ENCODE measurements around the gene ETV4. TPM values are rescaled to one million over a fixed set of nuclear protein-coding genes. Genes with fewer than 3 reads are reported as not detected.

The ETV4 gene
- total and polyA plus RNA-seq, 12 donors, result 0.22 to 6.6 (median 1.9) TPM

DNA sequence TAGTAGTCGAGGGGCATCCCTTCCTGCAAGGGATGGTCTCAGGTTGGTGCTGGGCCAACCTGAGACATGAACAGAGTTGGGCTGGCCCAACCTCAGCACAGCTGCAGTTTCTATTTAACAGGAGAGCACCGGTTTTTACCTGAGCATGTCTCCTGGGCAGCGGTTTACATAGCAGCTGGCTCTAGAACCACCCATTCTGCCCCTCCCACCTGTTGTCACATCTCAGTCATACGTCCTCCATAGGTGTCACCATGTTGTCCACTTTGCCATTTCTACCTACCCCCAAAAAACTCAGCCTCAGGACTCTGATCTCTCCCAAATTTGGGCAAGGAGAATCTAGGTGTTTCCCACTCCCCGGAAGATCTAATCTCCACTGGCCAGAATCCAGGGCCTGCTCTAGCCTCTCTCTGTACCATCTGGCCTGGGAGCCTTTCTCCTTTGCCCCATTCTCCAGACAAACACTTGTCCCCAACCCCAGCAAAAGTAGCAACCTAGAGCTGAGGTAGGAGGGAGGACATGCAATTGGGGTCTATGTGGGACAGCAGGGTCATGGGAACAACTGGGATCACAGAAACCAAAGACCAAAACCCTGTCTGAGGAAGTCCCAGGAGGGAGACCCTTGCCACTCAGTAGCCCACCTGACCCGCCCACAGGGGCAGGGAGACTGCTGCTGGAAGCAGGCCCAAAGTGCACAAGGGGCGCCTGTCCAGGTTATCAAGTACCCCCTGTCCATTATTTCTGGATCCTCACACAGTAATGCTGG lies 19.1 kb downstream of the ETV4 start:
- intact Hi-C loops (cut with DNase I), result no loop called here
- Histone ChIP-seq H3K27ac (no peak overlapping the region), H3K36me3 (replicated peaks in 1 of 2) (peaks cover 0 to 42% of the 10 kb centered on the region in 2 donors), H3K9me3 (replicated peaks in 1 of 3) (no peaks in the 10 kb centered on the region), H3K27me3 (no peaks in the 10 kb centered on the region), H3K4me1 (replicated peaks in 1 of 2) (peaks cover 15 to 33% of the 10 kb centered on the region in 2 donors), H3K4me3 (no peak overlapping the region)
- DNase-seq, result no peak
- 88 to 95% (median 91%) methylated on average over 7 of the region's 7 CpGs for WGBS, 4 donors
- TF ChIP-seq, protein P1, sequence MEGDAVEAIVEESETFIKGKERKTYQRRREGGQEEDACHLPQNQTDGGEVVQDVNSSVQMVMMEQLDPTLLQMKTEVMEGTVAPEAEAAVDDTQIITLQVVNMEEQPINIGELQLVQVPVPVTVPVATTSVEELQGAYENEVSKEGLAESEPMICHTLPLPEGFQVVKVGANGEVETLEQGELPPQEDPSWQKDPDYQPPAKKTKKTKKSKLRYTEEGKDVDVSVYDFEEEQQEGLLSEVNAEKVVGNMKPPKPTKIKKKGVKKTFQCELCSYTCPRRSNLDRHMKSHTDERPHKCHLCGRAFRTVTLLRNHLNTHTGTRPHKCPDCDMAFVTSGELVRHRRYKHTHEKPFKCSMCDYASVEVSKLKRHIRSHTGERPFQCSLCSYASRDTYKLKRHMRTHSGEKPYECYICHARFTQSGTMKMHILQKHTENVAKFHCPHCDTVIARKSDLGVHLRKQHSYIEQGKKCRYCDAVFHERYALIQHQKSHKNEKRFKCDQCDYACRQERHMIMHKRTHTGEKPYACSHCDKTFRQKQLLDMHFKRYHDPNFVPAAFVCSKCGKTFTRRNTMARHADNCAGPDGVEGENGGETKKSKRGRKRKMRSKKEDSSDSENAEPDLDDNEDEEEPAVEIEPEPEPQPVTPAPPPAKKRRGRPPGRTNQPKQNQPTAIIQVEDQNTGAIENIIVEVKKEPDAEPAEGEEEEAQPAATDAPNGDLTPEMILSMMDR (IDR thresholded peaks at IDR 0.05), result no peak
- TF ChIP-seq POLR2A (IDR thresholded peaks at IDR 0.05), result no peak

DNA sequence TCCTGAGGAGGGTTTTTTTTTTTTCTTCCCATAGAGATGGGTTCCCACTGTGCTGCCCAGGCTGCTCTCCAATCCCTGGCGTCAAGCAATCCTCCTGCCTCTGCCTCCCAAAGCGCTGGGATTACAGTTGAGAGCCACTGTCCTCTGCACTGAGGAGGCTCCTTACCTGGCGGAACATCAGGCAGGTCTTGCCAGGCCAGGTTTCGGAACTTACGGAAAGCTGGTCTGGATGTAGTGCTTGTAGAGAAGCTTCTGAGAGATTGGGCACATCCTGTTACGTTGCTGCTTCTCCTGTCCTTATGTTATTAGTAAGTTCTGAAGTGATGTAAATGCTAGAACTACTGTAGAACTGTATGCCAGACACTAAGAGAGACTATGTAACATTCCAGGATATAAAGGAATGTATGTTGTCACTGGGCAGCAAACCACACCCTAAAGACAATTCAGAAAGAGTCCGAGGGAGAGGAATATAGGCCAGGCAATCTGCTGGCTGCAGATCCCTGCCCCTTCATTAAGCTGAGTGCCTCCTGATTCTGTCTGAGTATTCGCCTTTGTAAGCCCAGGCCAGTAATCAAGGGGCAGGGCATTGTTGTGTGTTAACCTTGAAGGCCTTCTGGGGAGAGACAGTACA lies 21.1 kb downstream of the ETV4 start:
- DNase-seq, result no peak
- Histone ChIP-seq H3K27ac (no peak overlapping the region), H3K4me3 (no peak overlapping the region), H3K4me1 (replicated peaks in 1 of 2) (peaks cover 5 to 16% of the 10 kb centered on the region in 2 donors), H3K9me3 (replicated peaks in 1 of 3) (no peaks in the 10 kb centered on the region), H3K36me3 (replicated peaks in 1 of 2) (peaks cover 0 to 62% of the 10 kb centered on the region in 2 donors), H3K27me3 (no peaks in the 10 kb centered on the region)
- intact Hi-C loops (cut with DNase I), result no loop called here
- 85 to 95% (median 90%) methylated on average over 8 of the region's 8 CpGs for WGBS, 4 donors
- no peak for TF ChIP-seq POLR2A (IDR thresholded peaks at IDR 0.05)
- TF ChIP-seq, protein P1 (IDR thresholded peaks at IDR 0.05), result no peak

DNA sequence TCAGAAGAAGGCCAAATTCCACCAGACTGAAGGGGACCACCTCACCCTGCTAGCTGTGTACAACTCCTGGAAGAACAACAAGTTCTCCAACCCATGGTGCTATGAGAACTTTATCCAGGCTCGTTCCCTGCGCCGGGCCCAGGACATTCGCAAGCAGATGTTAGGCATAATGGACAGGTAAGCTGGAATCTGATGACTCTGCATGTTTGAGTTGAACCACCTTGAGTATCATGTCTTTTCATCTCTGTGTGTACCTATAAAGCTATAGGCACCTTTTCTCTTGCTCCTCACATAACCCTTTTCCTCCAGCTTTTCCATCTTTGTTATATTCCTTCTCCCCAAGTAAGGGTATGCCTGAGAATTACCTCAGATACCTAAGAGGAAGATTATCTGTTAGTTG lies 24.8 kb downstream of the ETV4 start:
- DNase-seq, result no peak
- no peak for TF ChIP-seq POLR2A (IDR thresholded peaks at IDR 0.05)
- TF ChIP-seq, protein P1 (IDR thresholded peaks at IDR 0.05), result no peak
- Histone ChIP-seq H3K9me3 (replicated peaks in 1 of 3) (no peaks in the 10 kb centered on the region), H3K4me3 (no peak overlapping the region), H3K4me1 (replicated peaks in 1 of 2) (no peaks in the 10 kb centered on the region), H3K27ac (no peak overlapping the region), H3K27me3 (no peaks in the 10 kb centered on the region), H3K36me3 (replicated peaks in 1 of 2) (peaks cover 0 to 95% of the 10 kb centered on the region in 2 donors)
- intact Hi-C loops (cut with DNase I), result no loop called here
- WGBS, 4 donors, result 92 to 96% (median 95%) methylated on average over 4 of the region's 4 CpGs

DNA sequence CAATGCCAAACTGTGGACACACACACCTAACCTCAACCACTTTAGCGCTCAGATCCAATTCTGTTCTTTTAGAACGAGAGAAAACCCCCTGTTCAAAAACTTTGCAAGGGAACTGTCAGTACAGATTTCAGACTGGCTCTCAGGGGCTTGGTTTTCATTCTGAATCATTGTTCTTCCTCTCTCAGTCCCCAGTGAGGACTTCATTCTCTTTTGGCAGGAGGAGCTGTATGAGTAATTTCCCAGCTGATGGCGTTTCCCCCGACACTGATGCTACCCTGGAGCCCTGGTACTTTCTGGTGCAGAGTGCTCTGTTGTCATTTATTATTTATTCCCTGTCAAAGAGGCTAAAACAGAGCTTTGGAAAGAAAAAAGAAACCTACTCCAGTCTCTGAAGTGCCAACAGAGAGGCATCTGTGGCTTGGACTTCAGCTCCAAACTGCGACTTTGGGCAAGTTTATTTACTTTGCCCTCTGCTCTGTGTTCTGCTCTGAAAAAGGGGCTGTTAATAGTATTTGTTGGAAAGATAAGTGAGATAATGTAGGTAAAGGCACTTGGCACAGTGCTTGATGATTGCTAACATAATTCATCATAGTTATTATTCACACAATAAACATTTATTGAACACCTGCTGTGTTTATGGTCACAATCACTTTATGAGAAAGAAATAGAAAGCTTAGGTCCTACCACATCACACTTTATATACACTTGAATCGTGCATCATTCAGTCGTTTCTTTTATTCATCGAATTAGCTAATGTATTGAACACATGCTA lies 28.3 kb downstream of the ETV4 start:
- intact Hi-C loops (cut with DNase I), result no loop called here
- Histone ChIP-seq H3K27me3 (no peaks in the 10 kb centered on the region), H3K4me3 (no peak overlapping the region), H3K27ac (no peak overlapping the region), H3K9me3 (replicated peaks in 1 of 3) (no peaks in the 10 kb centered on the region), H3K36me3 (replicated peaks in 1 of 2) (peaks cover 0 to 90% of the 10 kb centered on the region in 2 donors), H3K4me1 (replicated peaks in 1 of 2) (no peaks in the 10 kb centered on the region)
- TF ChIP-seq, protein P1 (IDR thresholded peaks at IDR 0.05), result no peak
- no peak for TF ChIP-seq POLR2A (IDR thresholded peaks at IDR 0.05)
- WGBS, 4 donors, result 73 to 75% (median 74%) methylated on average over 8 of the region's 8 CpGs
- DNase-seq, result peak in 1 of 7 donors; percentile 28
